Measurements from ENCODE around the gene NRIP1.
"Not testable (repeated sequence)": the region's sequence is repeated elsewhere in the genome, so short reads cannot be mapped to it uniquely, and the experiment has no call there.

The NRIP1 gene

DNA sequence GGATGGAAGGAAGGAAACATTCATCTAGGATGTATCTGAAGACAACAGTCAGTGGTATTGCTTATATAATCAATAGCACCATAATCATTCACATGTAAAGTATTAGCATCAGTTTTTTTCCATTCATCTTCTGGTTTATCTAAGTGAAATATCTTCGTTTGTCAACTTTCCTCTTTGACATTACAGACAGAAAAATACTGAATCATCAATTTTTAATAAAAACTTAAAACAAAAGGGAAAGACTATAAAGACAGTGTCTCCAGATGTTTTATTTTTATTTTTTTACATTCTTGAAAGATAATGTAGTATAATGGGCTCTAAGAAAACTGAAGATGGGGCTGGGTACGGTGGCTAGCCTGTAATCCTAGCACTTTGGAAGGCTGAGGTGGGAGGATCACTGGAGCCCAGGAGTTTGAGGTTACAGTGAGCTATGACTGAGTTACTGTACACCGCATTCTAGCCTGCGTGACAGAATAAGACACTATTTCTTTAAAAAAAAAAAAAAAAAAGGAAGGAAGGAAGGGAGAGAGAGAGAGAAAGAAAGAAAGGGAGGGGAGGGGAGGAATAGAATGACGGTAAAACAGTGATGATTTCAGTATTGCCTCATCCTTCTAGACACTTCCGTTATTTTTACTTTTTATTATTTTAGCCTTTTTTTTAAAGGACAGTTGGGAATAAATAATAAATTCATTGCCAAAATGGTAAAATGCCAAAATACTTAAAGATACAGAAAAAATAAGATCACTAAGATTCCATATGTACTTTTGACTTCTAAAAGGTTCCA is 89.5 kb downstream of the NRIP1 start:
- no peak for DNase-seq (ENCODE audit: low spot score)

DNA sequence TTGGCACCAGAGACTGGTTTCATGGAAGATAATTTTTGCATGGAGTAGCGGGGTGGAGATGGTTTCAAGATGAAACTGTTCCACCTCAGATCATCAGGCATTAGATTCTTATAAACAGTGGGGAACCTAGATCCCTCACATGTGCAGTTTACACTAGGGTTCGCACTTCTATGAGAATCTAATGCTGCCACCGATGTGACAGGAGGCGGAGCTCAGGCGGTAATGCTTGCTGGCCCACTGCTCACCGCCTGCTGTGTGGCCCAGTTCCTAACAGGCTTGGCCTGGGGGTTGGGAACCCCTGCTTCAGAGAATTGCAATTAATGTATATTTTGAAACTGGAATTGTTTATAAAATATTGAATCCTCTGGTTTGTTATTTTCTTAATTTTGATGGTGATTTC is 92.1 kb downstream of the NRIP1 start:
- DNase-seq (ENCODE audit: low spot score), result no peak

DNA sequence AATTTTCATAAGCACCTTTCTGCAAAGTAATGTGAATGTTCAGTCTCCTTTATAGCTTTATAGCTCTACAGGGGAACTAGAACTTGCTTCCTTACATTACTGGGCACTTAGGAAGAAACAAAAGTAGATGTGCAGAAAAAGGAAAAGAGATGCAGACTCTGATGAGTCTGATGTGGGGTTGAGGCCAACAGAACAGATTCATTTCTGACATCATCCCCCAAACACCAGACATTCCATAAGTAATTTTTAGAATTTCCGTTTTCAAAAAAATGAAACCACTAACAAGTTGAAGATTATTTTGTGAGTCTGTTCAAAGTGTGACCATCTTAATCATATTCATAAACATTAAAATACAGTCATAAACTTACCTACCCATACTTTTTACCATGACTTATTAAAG is 96.0 kb downstream of the NRIP1 start:
- peak; percentile 34 for DNase-seq (ENCODE audit: low spot score)

DNA sequence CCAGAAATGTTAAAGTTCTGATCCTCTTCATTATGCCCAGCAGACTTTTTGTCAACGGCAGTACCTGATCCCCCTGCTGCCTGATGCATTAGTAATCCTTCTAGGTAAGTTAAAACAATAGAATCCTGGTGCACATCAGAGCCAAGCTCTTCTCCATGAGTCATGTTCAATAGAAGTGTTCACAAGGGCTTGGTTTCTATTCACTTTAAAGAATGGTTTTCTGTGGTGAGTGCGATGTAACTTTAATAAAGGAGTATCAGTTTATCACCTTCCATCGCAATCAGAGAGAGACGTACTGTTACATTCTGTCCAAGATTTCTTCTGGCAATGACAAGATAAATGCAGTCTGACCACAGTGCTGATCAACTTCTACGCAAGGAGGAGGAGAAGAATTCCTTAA is 96.8 kb downstream of the NRIP1 start:
- DNase-seq (ENCODE audit: low spot score), result no peak

DNA sequence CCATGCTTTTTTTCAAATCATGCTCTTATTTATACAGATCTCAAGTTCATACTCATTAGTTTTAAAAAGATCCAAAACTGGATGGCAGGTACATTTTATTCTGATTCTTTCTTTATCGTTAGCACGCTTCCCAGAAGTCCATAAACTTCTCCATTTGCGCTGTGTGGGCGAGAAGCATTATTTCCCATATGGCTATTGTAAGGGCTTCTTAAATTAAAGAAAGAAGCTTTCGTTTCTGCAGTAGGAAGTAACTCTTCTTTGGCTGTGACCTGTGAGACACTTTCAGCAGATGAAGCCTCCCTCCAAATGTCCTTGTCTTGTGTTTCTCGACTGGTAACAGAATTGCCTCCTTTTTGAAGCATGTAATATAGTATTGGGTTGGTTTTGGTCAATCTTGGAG is 100.2 kb downstream of the NRIP1 start:
- DNase-seq (ENCODE audit: low spot score), result no peak

DNA sequence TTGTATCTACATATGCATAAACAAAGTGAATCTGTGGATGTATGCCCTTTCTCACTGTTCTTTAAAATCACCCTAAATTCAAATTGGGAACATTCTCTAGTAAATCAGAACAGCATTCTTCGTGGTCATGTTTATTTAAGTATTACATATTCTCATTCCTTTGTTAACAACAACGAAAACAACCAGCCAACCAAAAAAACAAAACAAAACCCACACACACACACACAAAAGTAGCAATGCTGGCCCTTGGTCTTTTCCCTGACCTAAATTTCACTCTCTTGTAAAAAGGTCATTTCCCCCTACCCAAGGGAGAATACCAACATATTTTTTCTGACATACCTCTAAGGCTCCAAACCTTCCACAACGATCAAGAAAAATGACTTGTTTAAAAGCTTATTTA is 102.6 kb downstream of the NRIP1 start:
- DNase-seq (ENCODE audit: low spot score), result no peak

DNA sequence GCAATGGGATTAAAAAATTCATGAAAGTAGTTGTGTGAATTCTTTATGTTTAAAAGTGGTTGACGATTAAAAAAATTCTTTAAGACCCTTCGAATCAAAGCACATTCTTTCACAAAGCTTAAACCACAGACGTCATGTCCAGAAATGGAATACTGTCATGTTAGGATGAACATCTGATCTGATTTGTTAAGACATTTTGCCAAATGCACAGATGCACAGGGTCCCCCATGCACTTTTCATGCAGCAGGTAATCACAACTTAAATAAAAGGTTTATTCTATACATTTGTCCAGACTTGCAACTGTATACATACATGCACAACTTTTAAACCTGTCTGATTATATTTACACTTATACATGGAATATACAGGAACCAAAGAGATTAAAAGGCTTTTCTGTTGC is 103.3 kb downstream of the NRIP1 start:
- DNase-seq (ENCODE audit: low spot score), result no peak

DNA sequence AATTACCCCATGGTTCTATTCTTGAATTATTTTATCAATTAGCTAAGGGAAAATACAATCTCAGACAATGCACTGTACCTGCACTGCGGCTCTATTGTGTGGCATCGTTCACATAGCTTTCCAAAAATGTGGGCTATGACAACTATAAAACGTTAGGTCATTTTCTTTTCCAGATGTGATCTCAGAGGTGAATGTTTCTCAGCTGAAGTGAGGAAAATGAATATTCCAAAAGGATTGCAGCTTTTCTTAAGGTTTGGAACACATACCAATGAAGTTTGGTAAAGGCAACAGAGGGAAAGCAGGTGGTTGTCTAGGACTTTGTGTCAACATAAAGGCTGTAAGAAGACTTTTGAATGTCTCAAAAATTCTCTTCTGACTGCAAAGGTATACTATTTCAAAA is 105.5 kb downstream of the NRIP1 start:
- DNase-seq (ENCODE audit: low spot score), result no peak

DNA sequence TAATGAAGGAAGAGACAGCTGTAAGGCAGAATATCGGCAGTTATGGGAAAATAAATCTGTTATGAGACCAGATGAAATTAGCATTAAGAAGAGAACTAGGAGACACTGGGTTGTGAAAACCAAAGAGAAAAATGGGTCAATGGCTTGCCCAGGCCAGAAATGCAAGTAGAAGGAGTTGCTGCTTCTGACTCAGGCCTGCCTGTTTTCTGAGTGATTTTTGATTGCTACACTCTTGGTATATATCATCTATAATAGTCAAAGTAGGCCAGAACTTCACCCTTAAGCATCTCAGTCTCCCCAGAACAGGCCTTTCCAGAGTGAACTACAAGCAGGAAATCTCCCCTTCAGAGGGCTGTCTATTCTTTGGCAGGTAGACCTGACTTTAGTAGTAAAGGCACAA is 107.0 kb downstream of the NRIP1 start:
- no peak for DNase-seq (ENCODE audit: low spot score)

DNA sequence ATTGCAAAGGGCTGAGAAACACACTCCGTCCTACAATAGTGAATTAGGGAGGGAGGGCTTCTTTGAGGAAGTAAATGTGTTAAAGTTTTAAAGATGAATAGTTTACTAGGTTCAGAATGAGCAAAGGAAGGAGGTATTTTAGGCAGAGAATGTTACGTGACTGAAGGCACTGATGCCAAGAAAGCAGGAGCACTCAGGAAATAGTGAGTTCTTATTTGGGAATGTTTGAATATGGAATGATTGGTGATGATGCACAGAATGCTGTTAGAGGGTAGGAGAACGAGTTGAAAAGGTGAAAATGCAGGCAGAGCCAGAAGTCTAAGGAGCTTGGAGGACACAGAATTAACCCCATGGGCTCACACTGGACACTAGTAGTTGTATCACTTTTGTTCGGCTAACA is 108.0 kb downstream of the NRIP1 start:
- peak; percentile 49 for DNase-seq (ENCODE audit: low spot score)

DNA sequence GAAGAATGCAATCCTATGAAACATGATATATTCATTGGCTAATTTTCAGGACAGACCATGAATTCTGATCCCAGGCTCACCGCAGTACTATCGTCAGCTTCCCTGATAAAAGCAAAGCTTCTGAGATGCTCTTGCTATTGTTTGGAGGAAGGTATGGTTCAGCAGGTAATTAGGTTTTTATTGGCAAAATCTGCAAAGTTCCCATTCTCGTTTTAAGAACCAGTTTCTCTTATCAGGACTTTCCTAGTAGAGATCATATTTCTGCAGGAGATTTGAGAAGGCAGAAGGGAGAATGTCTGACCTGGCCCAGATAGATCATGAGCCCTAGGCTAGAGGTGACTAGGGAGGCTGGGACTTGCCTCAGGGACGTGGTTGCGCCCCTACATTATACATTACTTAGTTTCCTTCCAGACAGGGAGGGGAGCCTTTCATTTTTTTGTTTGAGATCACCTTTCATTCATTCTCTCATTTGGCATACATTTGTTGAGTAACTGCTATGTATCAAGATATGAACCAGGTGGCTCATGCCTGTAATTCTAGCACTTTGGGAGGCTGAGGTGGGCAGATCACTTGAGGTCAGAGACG is 108.8 kb downstream of the NRIP1 start:
- no peak for DNase-seq (ENCODE audit: low spot score)

DNA sequence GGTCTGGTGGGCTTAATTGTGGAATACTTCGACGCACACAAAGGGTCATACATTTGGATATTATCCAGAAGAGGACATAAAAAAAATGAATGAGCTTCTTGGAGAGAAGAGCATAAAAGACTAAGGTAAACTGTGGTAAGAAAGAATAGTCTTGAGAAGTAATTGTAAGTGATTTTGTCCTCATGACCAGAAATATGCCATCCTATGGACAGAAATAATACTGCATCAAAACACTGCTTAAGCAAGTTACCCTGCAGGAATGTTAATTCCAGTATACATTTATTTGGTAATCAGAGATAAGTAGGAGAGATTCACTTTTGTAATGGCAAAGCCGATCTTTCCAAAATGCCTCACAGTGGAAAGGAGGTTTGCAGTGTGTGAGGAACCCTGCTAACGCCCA is 111.9 kb downstream of the NRIP1 start:
- DNase-seq (ENCODE audit: low spot score), result no peak

DNA sequence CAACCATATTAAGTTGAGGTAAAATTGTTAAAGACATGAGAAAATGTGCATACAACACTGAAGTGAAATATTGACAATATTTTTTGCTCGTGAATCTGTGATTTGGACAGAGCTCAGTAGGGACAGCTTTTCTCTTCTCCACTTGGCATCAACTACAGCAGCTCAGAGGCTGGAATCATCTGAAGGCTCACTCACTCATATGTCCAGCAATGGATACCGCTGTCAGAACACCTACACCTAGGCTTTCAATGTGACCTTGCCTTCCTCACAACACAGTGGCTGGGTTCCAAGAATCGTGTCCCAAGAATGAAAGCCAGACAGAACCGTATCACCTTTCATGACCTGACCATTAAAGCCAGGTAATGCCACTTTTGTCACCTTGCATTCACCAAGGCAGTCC is 115.2 kb downstream of the NRIP1 start:
- no peak for DNase-seq (ENCODE audit: low spot score)

DNA sequence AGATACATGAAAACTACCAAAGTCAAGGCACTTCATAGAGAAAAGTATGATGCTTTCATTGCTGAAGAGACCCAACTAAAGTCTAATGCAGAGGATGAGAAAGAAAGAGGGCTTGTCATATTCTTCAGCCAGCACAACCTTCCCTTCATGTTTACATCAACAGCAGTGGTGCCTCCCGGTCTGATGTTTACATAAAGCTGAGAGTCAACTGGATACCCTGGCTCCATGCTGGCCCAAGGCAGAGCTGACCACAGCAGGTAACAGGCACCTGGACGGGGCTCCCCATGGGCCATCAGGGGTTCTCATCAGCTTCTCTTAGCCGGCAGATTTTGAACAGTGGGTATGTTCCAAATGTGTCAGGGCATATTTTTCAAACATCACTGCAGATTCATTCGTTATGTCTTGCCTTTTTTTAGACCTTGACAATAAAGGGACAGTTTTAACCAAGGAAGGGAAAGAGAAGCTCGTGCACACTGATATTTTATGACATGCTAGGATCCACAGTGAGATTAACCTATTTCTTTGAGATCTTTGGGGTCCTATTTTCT is 117.1 kb downstream of the NRIP1 start:
- DNase-seq (ENCODE audit: low spot score), result no peak

DNA sequence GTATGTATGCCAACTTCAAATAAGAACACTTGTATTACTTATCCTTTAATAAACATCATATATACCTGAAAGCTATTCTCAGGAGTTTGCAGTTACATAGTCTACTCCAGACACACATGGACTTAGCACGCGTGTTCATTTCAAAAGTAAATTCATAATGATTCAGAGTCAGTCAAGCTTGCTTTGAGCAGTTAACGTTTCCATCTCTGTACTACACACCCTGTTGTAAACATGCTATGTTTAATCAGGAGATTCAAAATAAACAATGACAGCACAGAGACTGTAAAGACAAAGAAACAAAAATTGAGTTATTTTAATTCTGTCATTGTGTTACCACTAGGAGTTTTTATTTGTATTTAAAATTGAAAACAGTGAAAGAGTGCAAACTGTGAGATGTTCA is 119.6 kb downstream of the NRIP1 start:
- DNase-seq (ENCODE audit: low spot score), result no peak

DNA sequence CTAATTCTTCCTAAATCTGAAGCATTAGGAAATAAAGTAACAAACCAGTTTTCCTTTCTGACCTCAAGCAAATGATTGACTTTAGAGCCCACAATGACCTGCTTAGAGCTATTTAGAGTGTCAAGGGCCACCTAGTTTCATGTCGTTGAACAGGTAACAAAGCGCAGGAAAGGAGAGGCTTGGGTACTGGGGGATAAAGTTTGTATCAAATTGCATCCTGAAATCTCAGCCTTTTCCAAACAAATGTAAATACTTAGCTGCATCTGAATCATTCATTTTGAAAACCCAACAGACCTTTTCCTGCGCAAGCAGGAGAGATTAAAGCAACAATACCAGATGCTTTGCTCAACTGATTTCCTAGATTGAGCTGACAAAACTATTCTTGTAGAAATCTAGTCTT is 121.2 kb downstream of the NRIP1 start:
- DNase-seq (ENCODE audit: low spot score), result no peak

DNA sequence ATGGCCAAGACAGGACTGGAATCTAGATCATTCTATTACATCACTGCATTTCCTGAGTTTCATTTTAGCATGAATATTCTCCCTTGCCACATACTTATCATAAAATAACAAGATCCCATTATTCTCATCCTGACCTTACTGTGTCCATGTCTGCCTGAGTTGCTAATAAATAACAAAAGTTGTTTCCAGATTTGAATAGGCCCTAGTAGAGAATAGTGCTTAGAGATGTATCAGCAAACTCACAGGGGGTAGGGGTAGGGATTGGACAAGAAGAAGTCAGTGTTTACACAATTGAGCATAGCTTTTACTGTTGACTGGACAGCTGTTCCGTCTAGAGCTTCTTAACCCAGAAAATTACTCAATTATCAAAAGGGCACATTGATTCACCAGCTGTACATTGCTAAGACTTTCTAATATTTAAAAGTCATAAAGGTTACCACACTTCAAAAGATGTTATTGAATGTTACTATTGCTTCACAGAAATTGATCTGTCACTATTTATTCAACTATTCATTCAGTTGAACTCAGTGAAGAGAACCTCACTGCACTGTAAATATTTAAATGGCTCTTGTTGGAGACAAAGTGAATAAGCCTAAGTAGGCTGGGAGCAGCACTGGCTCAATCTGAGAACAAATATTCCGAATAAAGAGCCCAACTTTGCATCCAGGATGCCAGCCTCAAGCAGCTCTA is 121.9 kb downstream of the NRIP1 start:
- no peak for DNase-seq (ENCODE audit: low spot score)

DNA sequence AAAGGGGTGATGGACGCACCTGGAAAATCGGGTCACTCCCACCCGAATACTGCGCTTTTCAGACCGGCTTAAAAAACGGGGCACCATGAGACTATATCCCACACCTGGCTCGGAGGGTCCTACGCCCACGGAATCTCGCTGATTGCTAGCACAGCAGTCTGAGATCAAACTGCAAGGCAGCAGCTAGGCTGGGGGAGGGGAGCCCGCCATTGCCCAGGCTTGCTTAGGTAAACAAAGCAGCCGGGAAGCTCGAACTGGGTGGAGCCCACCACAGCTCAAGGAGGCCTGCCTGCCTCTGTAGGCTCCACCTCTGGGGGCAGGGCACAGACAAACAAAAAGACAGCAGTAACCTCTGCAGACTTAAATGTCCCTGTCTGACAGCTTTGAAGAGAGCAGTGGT is 137.5 kb downstream of the NRIP1 start:
- not testable (repeated sequence) for DNase-seq (ENCODE audit: low spot score)

DNA sequence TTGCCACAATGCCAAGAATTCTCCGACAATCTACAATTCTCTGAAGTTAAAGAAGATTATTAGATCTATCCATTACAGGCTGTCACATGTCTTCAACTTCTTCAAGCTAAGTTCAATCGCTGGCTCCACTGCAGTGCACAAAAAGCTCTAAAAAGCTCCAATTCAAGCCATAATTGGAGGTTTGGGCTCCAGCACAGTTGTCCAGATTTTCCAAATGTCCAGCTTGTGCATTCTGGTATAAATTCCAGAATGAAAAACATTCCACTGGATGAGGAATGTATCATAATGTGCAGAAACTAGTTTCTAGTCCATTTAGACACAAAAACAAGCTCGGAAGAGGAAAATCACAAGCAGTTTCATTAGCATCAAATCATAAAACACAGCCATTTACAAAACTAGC is 138.6 kb downstream of the NRIP1 start:
- peak; percentile 30 for DNase-seq (ENCODE audit: low spot score)

DNA sequence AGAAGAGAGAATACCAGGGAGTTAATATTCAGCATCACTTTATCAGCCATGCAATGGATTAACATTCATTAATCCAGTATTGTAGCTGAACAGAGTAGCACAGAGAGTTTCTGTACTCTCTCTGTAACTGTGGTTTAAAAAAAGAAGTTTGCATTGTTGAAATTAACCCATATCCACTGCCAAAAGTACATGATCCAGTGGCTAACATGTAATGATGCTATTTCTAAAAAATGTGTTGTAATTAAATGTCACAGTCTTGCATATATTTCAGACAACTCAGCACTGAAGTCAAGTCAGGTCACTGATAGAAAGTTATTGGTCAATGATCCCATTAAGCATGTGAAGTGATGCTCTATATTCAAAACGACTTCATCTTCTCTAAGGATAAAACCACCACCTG is 141.3 kb downstream of the NRIP1 start:
- peak; percentile 40 for DNase-seq (ENCODE audit: low spot score)

DNA sequence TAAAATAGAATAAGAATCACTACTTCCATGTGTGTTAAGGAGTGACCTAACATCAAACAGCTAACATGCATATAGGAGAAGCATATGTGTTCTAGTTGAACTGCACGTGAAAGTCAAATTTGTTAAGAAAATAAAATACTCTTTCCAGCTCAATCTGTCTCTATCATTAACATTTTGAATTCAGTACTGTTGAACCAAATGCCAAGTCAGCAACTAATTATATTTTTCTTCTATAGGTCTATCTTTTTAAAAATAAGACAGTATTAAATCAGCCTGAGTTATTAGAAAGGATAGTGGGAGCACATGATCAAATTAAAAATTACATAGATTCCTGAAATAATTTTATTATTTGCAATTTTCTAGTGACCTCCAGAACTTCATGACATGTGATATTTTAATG is 141.8 kb downstream of the NRIP1 start:
- no peak for DNase-seq (ENCODE audit: low spot score)

DNA sequence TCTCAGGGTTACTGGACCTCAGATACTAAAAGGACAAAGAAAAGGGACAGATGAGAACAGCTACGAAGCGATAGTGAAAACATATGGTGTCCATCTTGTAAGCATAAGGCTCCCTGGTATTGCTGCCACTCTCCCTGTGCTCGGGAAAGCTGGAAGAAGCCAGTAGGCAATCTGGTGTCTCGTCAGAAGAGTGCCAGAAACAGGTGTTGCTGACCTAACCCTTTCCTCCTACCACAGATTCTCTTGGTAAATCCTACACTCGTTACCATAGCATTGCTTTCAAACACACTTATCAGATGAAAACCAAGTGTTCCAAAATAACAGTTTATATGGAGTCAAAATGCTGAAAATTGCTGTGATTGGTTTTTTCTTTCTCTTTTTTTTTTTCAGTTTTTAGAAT is 146.3 kb downstream of the NRIP1 start:
- DNase-seq (ENCODE audit: low spot score), result no peak

DNA sequence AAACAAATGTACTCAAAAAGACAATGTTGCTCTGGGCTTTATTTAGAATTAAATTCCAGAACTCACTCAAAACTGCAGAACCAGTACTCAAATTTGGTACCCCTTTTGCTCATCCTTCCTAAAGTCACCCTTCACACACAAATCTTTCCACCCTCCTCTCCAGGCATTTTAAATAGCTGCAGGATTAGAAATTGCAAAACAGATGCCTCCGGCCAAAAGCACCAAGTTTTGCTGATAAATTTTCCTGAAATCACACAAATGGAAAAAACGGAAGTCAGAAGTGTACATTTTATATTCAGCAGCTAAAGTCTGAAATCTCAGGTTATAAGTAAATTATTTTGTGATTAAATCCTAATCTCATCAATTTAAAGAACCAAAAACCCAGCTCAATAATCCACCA is 147.0 kb downstream of the NRIP1 start:
- no peak for DNase-seq (ENCODE audit: low spot score)
